OCI-LY1 (cell line): ENCODE measurements around the gene MYOF.

ENCODE experiments used
- H2AFZ ChIP-seq: fragments of 200-600 bp; sonication (generic), shearing (Covaris generic); 2 replicates; pipeline ENCODE4 v1.6.0; 2014; ENCODE audit warnings: antibody characterized with exemption, mild to moderate bottlenecking, low read length
- H3F3A ChIP-seq: fragments of 200-600 bp; sonication (generic), shearing (Covaris generic); 2 replicates; pipeline ENCODE4 v1.6.0; 2014; ENCODE audit warnings: mild to moderate bottlenecking, antibody characterized with exemption, low read length, moderate library complexity; ENCODE audit not compliant: insufficient read depth
- H3K27ac ChIP-seq: fragments of 200-600 bp; sonication (generic); 2 replicates; pipeline ENCODE4 v1.5.1; 2014; ENCODE audit warnings: low read length, mixed run types, mild to moderate bottlenecking, low read depth; ENCODE audit not compliant: poor library complexity, severe bottlenecking
- H3K27me3 ChIP-seq: fragments of 200-600 bp; sonication (generic); 2 replicates; pipeline ENCODE4 v1.6.0; 2014; ENCODE audit warnings: antibody characterized with exemption, mild to moderate bottlenecking, low read length, moderate library complexity; ENCODE audit not compliant: insufficient read depth
- H3K36me3 ChIP-seq: fragments of 200-600 bp; sonication (generic); 2 replicates; pipeline ENCODE4 v1.6.1; 2014; ENCODE audit warnings: mild to moderate bottlenecking, antibody characterized with exemption, low read length, moderate library complexity, mixed read lengths; ENCODE audit not compliant: insufficient read depth
- H3K4me1 ChIP-seq: fragments of 200-600 bp; sonication (generic); 2 replicates; pipeline ENCODE4 v1.5.1; 2014; ENCODE audit warnings: mild to moderate bottlenecking, low read length, moderate library complexity; ENCODE audit not compliant: insufficient read depth, severe bottlenecking
- H3K4me2 ChIP-seq: fragments of 200-600 bp; sonication (generic), shearing (Covaris generic); 2 replicates; pipeline ENCODE4 v1.6.1; 2014; ENCODE audit warnings: low read length
- H3K4me3 ChIP-seq: fragments of 200-600 bp; sonication (generic); 2 replicates; pipeline ENCODE4 v1.5.1; 2014; ENCODE audit warnings: low read length, low read depth, mild to moderate bottlenecking, mixed read lengths; ENCODE audit not compliant: poor library complexity, severe bottlenecking
- H3K79me2 ChIP-seq: fragments of 200-600 bp; shearing (Covaris generic); 2 replicates; pipeline ENCODE4 v1.6.1; 2016; ENCODE audit warnings: mixed run types, low read length, mixed read lengths; ENCODE audit not compliant: insufficient read depth
- H3K9ac ChIP-seq: fragments of 200-600 bp; sonication (generic), shearing (Covaris generic); 2 replicates; pipeline ENCODE4 v1.6.1; 2014; ENCODE audit warnings: mild to moderate bottlenecking, low read length, mixed read lengths
- H3K9me2 ChIP-seq: fragments of 200-600 bp; sonication (generic), shearing (Covaris generic); 2 replicates; pipeline ENCODE4 v1.6.1; 2014; ENCODE audit warnings: low read depth, mild to moderate bottlenecking, low read length, mixed read lengths
- H3K9me3 ChIP-seq: fragments of 200-600 bp; shearing (Covaris generic); 2 replicates; pipeline ENCODE4 v1.6.1; 2014; ENCODE audit warnings: low read length, mixed read lengths
- H4K20me1 ChIP-seq: fragments of 200-600 bp; sonication (generic), shearing (Covaris generic); 2 replicates; pipeline ENCODE4 v1.6.0; 2016; ENCODE audit warnings: mild to moderate bottlenecking, low read length; ENCODE audit not compliant: insufficient read depth
- EZH2 ChIP-seq: fragments of 200-600 bp; sonication (generic), shearing (Covaris generic); IDR thresholded peaks from 2 replicates; pipeline ENCODE4 v1.8.0; 2017; ENCODE audit warnings: borderline replicate concordance, mixed run types, mild to moderate bottlenecking, antibody characterized with exemption, low read length, moderate library complexity, mixed read lengths
- TF ChIP-seq, protein P1 (sequence below): fragments of 200-600 bp; sonication (generic), shearing (Covaris generic); IDR thresholded peaks from 2 replicates; pipeline ENCODE4 v1.5.1; 2017; ENCODE audit warnings: mild to moderate bottlenecking, antibody characterized with exemption, low read length, moderate library complexity, mixed read lengths

MYOF gene

GRCh38 chr10:93352638-93353383 lies 129.3 kb downstream of the MYOF start:
- H3K4me1 ChIP-seq: no peaks in the 10 kb centered on the region
- H3F3A ChIP-seq: no peaks in the 10 kb centered on the region
- H3K27me3 ChIP-seq: no peaks in the 10 kb centered on the region
- no peak overlapping the region for H2AFZ ChIP-seq
- no peaks in the 10 kb centered on the region for H3K79me2 ChIP-seq
- no peak overlapping the region for H3K9ac ChIP-seq
- H3K9me3 ChIP-seq: no peaks in the 10 kb centered on the region
- no peak overlapping the region for H3K4me2 ChIP-seq
- no peak overlapping the region for H3K4me3 ChIP-seq
- H3K36me3 ChIP-seq: no peaks in the 10 kb centered on the region
- TF ChIP-seq, protein P1, sequence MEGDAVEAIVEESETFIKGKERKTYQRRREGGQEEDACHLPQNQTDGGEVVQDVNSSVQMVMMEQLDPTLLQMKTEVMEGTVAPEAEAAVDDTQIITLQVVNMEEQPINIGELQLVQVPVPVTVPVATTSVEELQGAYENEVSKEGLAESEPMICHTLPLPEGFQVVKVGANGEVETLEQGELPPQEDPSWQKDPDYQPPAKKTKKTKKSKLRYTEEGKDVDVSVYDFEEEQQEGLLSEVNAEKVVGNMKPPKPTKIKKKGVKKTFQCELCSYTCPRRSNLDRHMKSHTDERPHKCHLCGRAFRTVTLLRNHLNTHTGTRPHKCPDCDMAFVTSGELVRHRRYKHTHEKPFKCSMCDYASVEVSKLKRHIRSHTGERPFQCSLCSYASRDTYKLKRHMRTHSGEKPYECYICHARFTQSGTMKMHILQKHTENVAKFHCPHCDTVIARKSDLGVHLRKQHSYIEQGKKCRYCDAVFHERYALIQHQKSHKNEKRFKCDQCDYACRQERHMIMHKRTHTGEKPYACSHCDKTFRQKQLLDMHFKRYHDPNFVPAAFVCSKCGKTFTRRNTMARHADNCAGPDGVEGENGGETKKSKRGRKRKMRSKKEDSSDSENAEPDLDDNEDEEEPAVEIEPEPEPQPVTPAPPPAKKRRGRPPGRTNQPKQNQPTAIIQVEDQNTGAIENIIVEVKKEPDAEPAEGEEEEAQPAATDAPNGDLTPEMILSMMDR: peak; percentile 45; the same call in 1 of the 2 replicates
- TF ChIP-seq EZH2: no peak
- no peaks in the 10 kb centered on the region for H4K20me1 ChIP-seq
- no peak overlapping the region for H3K27ac ChIP-seq
- H3K9me2 ChIP-seq: no peaks in the 10 kb centered on the region

- H3K27me3 ChIP-seq: no peaks in the 10 kb centered on the region
- no peak overlapping the region for H3K27ac ChIP-seq
- no peaks in the 10 kb centered on the region for H4K20me1 ChIP-seq
- H3K4me1 ChIP-seq: no peaks in the 10 kb centered on the region
- no peak overlapping the region for H3K9ac ChIP-seq
- H2AFZ ChIP-seq: no peak overlapping the region
- H3K4me2 ChIP-seq: no peak overlapping the region
- no peaks in the 10 kb centered on the region for H3K36me3 ChIP-seq
- no peaks in the 10 kb centered on the region for H3F3A ChIP-seq
- no peaks in the 10 kb centered on the region for H3K9me3 ChIP-seq
- H3K9me2 ChIP-seq: no peaks in the 10 kb centered on the region
- TF ChIP-seq, protein P1: no peak
- TF ChIP-seq EZH2: no peak
- no peak overlapping the region for H3K4me3 ChIP-seq
- no peaks in the 10 kb centered on the region for H3K79me2 ChIP-seq
These were observed 135.4 kb downstream of the MYOF start for GRCh38 chr10:93346694-93347093.

DNA sequence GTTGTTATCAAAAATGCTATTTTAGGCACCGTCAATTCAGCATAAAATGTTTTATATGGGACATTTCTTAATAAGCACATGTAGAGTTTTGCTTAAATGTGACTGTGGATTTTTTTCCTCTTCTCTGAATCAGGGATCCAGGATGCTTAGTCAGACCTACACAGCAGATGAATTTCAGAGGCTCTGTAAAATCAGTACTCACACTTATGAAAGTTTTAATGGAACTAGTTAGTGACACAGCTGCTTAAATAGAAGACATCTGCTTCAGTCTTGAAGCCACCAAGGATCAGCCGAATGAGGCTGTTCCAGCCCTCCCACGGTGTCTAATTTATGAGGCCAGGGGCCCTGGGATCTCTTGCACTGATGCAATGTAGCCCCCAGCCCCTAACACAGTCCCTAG lies 136.0 kb downstream of the MYOF start:
- no peak overlapping the region for H3K4me2 ChIP-seq
- H3K9ac ChIP-seq: no peak overlapping the region
- H3K4me1 ChIP-seq: no peaks in the 10 kb centered on the region
- H2AFZ ChIP-seq: no peak overlapping the region
- H3K9me3 ChIP-seq: no peaks in the 10 kb centered on the region
- no peaks in the 10 kb centered on the region for H3F3A ChIP-seq
- no peak overlapping the region for H3K4me3 ChIP-seq
- H3K9me2 ChIP-seq: no peaks in the 10 kb centered on the region
- TF ChIP-seq, protein P1: no peak
- no peak for TF ChIP-seq EZH2
- no peaks in the 10 kb centered on the region for H3K79me2 ChIP-seq
- no peaks in the 10 kb centered on the region for H3K36me3 ChIP-seq
- H3K27ac ChIP-seq: no peak overlapping the region
- no peaks in the 10 kb centered on the region for H4K20me1 ChIP-seq
- no peaks in the 10 kb centered on the region for H3K27me3 ChIP-seq
